GM18858 (cell line): ENCODE results near the gene PDZRN3.
"Not testable (repeated sequence)": the region's sequence is repeated elsewhere in the genome, so short reads cannot be mapped to it uniquely, and the experiment has no call there.

ENCODE experiments used
- ATAC-seq: cut with Tn5 transposase; IDR thresholded peaks from one replicate; pipeline ENCODE4 v1.9.1; 2021; ENCODE audit not compliant: unreplicated experiment

PDZRN3 gene

DNA sequence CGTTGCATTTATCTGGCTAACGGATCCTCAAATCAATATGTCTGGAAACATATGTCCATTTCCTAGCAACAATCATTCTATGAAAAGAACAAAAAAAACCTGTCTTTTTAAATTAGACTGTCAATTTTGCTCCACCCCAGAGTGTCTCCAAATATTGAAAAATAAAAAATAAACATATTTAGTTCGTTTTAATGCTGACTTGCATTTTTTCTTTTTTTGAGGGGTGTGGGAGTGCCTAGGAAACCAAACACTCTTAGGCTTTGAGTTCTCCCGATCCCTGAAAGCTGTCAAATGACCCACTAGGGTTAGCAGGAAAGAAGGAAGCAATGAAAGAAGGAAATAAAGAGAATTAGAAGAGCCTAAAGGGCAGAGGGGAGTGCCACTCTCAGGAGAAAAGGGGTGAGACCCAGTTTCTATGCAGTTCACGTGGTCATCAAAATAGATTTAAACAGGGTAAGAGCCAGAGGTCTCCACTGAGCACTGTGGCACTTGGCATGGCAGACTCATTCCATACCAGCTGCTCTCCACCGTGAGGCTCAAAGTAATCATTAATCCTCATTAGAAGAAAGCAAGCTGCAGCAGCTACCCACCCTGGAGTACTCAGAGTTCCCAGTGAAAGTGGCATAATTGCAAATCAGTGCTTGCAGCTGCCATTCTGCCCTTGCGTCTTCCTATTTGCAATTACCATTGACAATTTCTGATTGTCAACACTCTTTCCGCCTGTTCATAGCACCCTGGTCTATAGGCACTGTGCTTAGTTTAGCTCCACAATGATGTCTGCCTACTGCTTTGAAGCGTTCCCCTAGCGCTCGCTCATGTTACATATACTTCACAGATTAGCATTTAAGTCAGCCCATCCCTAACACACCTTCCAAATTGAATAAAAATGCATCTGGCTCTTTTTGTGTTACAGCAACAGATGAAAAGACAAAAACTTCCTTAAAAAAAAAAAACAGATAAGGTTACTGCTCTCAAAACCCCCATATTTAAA is 32.3 kb downstream of the PDZRN3 start:
- no peak for ATAC-seq

DNA sequence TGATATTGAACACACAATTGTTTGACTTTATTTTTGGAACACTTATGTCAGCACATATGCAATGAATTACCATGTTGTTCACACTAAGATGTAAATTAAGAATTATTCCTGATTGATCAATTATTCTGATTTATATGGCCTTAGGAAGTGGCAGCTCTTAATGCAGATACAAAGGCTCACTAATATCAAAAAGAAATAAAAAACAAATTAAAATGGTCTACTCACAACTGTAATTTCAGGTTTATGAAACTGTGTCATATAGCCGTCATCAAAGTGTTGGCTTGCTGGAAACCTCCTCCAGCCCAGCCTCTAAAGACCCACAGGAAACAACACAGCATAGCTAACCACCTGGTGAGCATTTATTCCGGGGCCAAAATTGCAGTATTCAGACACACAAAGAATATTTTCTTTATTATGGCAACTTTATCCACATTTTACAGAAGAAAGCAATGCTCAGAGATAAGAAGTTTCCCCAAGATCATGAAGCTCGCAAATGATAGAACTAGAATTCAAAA is 33.4 kb downstream of the PDZRN3 start:
- ATAC-seq: no peak

DNA sequence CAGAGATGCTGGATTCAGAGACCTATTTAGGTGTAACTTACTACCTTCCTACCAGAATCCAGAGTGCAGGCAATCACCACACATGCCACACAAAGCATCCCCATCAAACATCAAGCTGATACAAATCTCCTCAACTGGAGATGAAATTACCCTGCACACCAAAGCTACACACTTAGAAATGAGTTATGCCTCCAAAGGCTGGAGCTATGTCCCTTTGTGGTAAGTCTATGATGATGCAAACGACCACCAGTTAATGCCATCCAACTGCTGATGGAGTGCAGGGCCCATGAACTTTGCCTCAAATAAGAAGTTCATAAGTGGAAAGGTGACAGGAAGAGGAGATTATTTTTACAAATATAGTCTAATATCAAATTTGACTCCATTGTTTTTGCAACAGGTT is 38.1 kb downstream of the PDZRN3 start:
- ATAC-seq: no peak

DNA sequence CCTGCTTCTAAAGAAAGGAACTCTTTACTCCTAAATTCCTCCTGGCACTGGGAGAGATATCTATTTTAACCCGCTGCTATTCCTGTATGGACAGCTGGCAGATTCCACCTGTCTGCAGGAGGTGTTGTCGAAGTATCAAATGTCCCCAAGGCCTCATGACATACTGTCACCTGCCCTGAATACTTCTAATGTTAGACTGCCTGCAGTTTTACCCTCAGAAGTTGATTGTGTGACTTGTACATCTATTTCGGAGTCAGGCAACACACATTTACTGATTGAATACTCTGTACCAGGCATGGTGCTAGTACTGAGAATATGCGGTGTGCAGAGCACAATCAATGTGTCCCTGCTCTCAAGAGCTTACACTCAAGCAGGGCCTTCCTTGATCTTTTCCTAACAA is 38.6 kb downstream of the PDZRN3 start:
- ATAC-seq: no peak

DNA sequence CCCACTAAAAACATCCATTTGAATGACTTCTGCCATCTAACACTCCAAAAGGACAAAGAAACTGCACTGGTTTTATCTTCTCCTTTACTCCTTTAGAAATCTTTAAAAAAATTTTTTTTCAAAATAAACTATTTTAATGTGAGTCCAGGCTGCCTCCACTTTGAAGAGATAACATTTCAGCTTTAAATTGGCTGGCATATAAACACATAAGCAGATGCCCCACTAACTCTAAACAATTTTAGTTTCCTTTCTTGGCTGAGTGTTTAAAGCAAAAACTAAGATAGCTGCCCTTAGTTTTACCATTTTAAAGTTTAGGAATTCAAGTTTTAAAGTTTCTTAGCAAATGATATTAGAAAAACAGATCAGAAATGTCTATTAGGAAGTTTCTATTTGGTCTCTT is 39.9 kb downstream of the PDZRN3 start:
- no peak for ATAC-seq

DNA sequence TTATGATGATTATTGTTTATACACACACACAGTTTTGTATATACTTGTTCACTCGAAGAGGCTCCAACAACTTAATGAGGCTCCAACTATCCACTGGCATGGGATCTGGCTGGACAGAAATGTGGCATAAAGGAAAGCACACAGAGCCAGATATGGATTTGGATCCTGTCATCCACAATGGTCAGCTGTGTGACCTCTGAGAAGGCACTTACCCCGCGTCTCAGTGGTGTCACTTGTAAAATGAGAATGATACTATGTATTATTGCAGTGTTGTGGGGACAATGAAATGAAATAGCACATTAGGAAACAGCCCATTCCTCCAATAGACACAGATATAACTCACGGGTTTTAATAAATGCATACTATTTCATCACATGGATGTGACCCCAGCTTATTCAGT is 42.2 kb downstream of the PDZRN3 start:
- ATAC-seq: no peak

DNA sequence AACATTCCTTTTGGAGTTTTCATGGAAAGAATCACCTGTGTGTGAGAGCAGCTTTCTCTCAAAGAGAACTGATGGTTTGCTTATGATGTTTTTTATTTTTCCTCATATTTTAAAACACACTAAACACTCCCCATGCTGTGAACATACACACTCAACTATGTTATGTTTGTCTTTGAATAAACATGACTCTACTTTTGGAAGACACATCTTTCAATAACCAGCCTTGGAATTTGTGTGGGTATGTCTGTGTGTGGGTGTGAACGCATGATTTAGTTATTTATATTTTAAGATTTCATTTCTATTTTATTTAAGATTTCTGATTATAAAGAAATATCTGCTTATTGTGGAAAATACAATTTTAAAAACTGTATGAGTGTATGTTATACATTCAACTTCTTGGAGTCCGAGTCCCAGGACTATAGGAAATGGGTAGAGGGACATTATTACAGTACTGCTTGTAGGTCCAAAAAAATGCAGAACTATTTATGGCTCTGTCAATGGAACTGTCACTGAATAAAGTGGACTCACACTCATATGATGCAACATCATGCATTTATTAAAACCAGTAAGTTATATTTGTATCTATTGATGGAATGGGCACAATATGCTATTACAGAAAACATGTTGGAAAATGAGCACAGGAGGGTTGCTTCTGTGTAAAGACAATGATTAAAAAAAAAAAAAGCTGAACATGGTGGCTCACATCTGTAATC is 43.5 kb downstream of the PDZRN3 start:
- ATAC-seq: no peak

DNA sequence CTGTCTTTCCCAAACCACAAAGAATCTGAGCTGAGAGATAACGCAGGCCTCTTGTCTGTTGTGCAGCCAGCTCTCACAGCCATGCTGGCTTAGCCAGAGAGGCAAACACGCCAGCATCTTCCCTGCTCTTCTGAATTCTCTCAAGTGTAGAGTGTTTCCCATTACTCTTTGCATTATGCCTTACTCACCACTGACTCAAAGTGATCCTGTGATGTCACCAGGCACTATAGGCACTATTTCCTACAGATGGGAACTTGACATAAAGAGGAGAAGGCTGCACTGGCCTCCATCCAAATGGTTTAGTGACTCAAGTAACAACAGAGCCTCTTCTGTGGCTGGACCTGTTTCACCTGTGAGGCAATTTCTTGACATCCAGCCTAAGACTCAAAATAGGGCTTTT is 44.4 kb downstream of the PDZRN3 start:
- no peak for ATAC-seq

DNA sequence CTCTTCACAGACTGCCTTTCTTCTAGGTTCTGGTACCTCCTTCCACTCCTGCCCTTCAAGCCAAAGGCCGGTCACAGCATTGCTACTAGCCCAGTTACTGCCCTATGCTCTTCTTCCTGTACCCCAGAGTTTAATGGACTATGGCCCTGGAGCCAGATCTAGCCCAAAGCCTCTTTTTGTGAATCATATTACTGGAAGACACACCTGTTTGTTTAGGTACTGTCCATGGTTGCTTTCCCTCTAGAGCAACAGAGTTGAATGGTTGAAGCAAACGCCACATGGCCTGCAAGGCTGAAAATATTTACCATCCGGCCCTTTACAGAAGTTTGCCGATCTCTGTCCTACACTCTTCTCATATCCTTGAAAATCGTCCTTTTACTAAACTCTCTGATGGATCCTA is 47.0 kb downstream of the PDZRN3 start:
- no peak for ATAC-seq

DNA sequence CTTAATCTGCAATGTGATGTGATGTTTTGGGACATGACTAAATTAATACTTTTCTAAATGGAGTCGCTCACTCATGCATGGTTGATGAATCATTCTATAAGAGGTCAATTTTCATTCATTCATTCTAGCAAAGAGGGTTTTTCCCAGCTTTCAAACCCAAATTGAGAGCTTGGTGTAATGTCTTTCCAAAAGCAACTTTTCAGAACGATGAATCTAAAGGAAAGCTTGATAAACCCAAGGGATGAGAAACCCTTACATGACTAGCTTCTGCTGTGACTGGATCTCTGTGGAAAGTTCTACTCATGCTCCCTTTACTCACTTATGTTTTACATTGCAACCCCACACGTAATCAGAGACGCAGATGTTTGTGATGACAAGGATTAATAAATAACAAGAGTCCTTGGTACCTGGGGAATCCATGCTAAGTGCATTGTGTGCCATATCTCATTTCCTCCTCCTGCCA is 47.7 kb downstream of the PDZRN3 start:
- no peak for ATAC-seq

DNA sequence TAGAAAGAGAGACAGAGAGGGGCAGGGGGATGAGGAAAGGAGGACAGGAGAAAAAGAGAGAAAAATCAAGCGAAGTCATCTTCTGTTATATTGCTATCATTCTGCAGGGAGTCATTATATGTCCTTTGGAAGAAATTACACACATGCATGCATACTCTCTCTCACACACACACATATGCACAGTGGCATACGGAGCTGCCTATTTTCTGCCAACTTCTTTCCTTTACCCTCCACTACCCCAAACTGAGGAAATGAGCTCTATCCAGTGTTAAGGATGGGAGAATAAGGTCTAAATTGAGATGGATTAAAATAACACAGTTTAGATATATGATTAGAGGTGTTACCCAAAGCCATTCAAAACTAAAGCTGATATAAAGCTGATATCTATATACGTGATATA is 48.8 kb downstream of the PDZRN3 start:
- ATAC-seq: no peak

DNA sequence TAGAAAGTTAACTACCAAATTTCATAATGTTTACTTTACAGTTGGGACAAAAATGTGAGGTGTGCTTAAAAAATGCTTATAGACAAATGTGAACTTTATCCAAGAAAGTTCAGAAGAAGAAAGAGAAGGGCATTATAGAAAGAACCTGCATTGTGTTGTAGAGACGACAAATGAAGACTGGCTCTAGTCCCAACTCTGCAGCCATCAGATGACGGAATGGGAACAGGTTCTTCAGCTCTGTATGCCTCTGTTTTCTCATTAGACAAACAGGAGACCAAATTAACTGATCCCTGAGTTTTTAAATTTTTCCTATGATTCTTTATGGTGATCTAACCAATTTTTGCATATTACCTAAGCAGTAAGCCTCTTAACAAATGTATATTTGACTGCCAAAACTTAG is 49.2 kb downstream of the PDZRN3 start:
- ATAC-seq: no peak

DNA sequence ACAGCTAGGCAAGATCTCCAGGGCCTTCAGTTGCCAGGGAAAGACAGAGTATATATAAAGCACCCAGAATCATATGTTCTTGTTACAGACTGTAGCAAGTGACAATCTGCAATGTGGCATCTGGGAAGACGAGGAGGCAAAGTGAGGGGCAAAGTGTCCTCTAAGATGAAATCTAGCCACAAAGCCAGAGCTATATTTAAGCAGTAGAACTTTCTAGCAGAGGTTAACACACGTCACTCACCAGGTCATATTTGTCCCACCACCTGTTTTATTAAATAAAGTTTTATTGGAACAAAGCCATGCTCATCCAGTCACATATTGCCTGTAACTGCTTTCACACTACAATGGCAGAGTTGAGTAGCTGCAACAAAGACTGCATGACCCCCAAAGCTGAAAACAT is 51.5 kb downstream of the PDZRN3 start:
- ATAC-seq: no peak

DNA sequence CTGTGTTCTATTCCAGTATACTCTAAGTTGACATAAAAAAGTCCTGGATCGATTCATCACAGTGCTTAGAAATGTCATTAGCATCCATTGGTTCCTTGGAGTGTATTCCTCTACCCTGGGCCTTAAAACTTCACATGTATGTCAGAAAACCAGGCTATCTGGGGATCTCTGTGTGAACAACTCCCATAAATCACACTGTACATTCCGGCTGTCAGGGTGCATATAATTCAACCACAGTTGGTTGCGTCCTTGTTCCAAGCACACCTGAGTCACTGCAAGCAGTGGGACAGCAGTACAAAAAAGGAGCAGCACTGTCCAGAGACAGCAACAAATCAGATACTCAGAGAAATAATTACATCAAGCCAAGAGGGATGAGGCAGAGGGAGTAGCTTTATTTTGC is 52.4 kb downstream of the PDZRN3 start:
- ATAC-seq: no peak

DNA sequence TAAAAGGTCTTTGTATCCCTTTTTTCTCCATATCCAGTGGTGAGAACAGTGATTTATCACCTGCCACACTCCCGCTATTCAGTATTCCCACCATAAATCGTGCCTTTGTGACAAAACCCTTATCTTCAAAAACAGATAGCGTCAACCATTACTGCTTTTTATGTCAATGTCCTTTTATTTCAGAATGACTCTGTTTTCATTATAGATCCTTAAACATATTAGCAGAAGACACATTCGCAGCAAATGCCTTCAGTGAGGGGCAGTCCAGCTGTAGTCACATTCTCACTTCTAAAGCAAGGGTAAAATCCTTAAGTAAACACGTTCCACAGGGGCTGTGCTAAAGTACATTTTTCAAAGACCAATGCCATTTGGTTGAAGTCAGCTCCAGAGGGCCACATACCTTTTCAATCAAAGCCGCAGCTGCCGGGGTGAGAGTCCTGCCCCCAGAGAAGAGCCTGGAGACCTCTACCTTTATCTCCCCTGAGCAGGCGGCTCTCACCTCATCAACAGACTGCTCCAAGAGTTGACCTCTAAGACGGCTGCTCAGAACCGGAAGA is 53.4 kb downstream of the PDZRN3 start:
- no peak for ATAC-seq

DNA sequence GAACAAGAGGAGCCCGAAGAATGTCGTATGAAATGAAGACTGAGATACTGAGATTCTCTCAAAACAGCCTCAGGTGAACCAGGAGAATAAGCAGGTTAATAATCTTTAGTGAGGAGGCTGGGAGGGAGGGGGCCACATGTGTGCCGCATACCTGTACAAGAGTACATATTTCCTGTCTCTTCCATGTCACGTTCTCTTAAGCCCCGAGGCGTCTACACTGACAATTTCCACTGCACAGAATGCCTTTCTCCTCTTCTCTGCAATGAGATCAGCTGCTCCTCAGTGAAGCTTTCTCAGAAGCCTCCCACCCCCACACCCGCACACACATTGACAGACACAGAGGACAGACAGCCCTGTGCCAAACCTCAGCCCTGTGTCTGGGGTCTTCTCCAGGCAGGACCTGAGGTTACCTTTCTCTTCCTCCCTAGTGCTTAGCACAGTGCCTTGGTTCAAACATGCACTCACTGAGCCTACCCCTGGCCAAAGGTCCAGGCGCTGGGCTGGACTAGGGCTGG is 55.4 kb downstream of the PDZRN3 start:
- ATAC-seq: no peak

DNA sequence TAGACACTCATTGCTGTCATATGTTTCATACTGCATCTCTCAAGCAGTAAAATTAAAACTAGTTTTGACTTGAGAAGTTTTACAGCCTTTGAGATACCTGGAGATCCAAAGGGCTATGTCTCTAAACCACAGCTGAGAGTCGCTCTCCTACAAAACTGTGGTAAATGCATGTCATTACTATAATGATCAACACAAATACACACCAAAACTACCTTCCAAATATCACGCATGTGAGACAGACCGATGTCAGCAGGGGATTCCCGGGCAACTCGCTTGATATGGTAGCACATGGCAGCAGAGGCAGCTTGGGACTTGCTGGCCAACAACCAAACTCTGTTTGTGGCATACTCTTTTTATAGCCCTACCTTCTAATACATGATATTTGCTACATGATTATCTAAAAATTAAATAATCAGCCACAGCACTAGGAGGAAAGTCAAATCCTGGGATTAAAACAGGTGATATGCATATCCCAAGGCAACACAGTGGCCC is 56.3 kb downstream of the PDZRN3 start:
- no peak for ATAC-seq

DNA sequence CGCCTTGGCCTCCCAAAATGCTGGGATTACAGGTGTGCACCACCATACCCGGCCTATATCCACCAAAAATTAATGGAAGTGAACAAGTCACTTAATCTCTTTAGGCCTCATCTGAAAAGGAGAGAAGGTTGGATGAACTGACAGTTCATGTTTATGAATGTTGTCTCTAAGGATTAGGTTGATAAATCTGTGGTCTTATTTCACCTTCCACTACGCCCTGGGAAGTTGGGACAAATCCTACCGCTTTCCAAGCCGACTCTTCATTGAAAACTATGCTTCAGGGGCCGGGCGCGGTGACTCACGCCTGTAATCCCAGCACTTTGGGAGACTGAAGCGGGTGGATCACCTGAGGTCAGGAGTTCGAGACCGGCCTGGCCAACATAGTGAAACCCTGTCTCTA is 59.4 kb downstream of the PDZRN3 start:
- ATAC-seq: not testable (repeated sequence)

DNA sequence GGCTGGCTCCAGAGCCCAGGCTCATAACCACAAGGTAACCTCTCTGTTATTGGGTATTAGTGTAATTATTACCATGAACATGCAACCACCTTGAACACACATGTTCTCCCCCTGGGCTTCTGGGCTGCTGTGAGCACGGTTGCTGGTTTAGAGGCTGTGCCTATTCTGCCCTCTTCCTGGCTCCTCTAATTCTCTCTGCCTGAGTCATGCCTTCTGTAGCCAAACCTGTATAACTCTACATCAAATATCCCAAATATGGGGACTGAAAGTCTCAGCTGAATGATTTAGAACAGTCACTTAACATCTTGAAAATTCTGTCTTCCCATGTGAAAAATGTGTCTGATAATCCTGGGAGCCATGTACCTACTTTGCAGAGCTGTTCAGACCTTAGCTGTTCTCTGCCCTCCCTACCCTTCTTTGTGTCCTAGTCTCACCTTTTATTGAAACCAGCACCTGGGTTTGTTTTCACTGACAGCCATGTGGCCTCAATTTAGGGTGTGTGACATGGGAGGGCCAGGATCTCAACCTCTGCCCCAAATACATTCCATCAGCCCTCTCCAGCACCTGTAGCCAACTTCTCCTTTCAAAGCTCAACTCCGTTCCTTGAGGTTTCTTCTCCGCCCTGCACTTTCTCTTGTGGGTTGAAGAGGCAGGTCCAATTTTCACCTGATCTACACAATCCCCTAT is 60.7 kb downstream of the PDZRN3 start:
- ATAC-seq: no peak

DNA sequence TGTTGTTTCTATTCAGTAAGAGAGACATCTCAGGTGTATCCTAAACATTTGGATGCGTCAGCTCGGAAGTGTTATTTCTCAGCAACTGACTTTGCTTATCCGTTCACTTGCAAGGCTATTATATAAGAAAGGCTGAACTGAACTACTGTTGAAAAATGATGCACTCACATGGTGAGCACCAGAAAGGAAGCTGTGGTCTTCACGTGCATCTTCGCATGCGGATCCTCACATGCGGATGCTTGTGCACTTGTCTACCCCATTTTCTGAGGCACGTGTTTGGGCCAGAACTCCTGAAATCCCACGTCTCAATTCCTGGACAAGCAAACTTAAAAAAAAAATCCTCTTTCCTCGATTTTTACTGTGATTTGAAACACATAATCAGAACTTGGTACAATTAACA is 63.2 kb downstream of the PDZRN3 start:
- no peak for ATAC-seq

DNA sequence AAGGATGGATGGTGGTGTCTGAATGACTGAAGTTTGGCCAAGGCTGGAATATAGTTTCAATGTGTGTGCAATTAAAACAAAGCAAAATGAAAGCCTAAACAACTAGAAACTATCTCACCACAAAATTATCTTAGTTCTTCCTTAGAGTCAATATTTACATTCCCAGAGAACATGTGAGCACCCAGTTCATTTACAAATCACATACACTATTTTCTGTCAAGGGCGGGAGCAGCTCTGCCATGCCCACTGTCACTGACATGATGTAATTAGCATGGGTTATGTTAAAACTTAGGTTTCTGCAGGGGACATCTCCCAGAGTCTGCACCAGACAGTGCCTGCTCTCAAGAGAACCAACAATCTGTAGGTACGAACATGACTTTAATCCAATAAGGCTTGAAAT is 65.0 kb downstream of the PDZRN3 start:
- ATAC-seq: no peak
